A673 (cell line): ENCODE measurements around the gene TCEAL9.

Experiments
- CTCF ChIP-seq: fragments of 300-800, 200-600 bp; sonication (generic); conservative IDR thresholded peaks from 2 replicates; pipeline ENCODE4 v1.5.1; 2017; ENCODE audit warnings: low read depth, mild to moderate bottlenecking, antibody characterized with exemption, low read length, moderate library complexity, mixed read lengths
- EZH2 ChIP-seq: fragments of 200-600 bp; sonication (generic); IDR thresholded peaks from 2 replicates; pipeline ENCODE4 v1.6.1; 2017; ENCODE audit warnings: borderline replicate concordance, low read depth, mild to moderate bottlenecking, mixed read lengths, antibody characterized with exemption, low read length; ENCODE audit not compliant: poor library complexity, severe bottlenecking

- TF ChIP-seq CTCF, result no peak
- no peak for TF ChIP-seq EZH2
Measured at GRCh38 chrX:103329991-103330390, 26.3 kb upstream of the TCEAL9 start, which contains the start of gene TCEAL7.
